Panc1 (cell line): ENCODE measurements around the gene CREB3L2. TPM values are rescaled to one million over a fixed set of nuclear protein-coding genes. Genes with fewer than 3 reads are reported as not detected.

Experiments used
- ATAC-seq: fragments of 200-7000 bp; cut with Tn5 transposase; 2 replicates; pipeline ENCODE4 v1.9.1; 2020; ENCODE audit warnings: mild to moderate bottlenecking, moderate library complexity
- BruUV-seq: library from RNA; stranded (reverse); fragments of 400-500 nt; replicated peaks from 2 replicates; lab custom pipeline; 2021; lab: Mats Ljungman, UMichigan
- CTCF ChIA-PET: fragments of 300-600 bp; sonication (Branson Sonifier 250); formaldehyde crosslinking; loops from one replicate; lab custom pipeline; 2022; ENCODE audit warnings: antibody characterized with exemption; lab: Charles Lee
- POLR2A ChIA-PET: fragments of 300-600 bp; sonication (Branson Sonifier 250); formaldehyde crosslinking; loops from one replicate; lab custom pipeline; 2022; ENCODE audit warnings: antibody characterized with exemption; lab: Charles Lee
- DNase-seq: peaks from one replicate; pipeline ENCODE4 v3.0.0-alpha.2; 2010; ENCODE audit warnings: low read depth, low spot score
- H3K27ac ChIP-seq: 2 replicates; pipeline ENCODE4 v1.5.1; 2011; ENCODE audit warnings: mild to moderate bottlenecking, low read length, inconsistent platforms
- H3K27me3 ChIP-seq: fragments of 200-500 bp; sonication (Bioruptor generic); 2 replicates; pipeline ENCODE4 v1.6.0; 2014; ENCODE audit warnings: low read length, inconsistent platforms; ENCODE audit not compliant: control insufficient read depth, insufficient read depth
- H3K36me3 ChIP-seq: fragments of 200-500 bp; sonication (Bioruptor generic); 2 replicates; pipeline ENCODE4 v1.5.1; 2014; ENCODE audit warnings: inconsistent platforms, mild to moderate bottlenecking, low read length, moderate library complexity; ENCODE audit not compliant: control insufficient read depth, insufficient read depth
- H3K4me1 ChIP-seq: 2 replicates; pipeline ENCODE4 v1.5.1; 2011; ENCODE audit warnings: inconsistent platforms, mild to moderate bottlenecking, low read length, moderate library complexity; ENCODE audit not compliant: control insufficient read depth, insufficient read depth
- H3K4me3 ChIP-seq, 2 experiments: 2 replicates each; pipeline ENCODE4 v1.5.1; 2011 to 2012; ENCODE audit warnings: low read depth in 2 of 2, low read length in 2 of 2, mild to moderate bottlenecking in 2 of 2, inconsistent platforms in 1 of 2, moderate library complexity in 1 of 2
- H3K9me3 ChIP-seq: fragments of 200-500 bp; sonication (Bioruptor generic); 2 replicates; pipeline ENCODE4 v1.5.1; 2014; ENCODE audit warnings: low read depth, mild to moderate bottlenecking, inconsistent platforms, low read length, moderate library complexity; ENCODE audit not compliant: control insufficient read depth, insufficient read depth
- POLR2AphosphoS5 ChIP-seq: IDR thresholded peaks from 2 replicates; pipeline ENCODE4 v1.6.1; 2012; ENCODE audit warnings: mild to moderate bottlenecking, low read depth, low read length, moderate library complexity
- SIN3A ChIP-seq: IDR thresholded peaks from 2 replicates; pipeline ENCODE4 v1.6.1; 2012; ENCODE audit warnings: low read depth, mild to moderate bottlenecking, low read length, moderate library complexity, borderline replicate concordance; ENCODE audit not compliant: insufficient read depth
- TCF7L2 ChIP-seq: IDR thresholded peaks from 2 replicates; pipeline ENCODE4 v1.6.1; 2011; ENCODE audit warnings: mild to moderate bottlenecking, low read depth, low read length, inconsistent platforms
- in situ Hi-C: cut with HindIII; loops from 2 replicates; pipeline ENCODE4 v1.10.0; 2016; ENCODE audit warnings: low sequenced_read_pairs, low pct_unique_long_range_greater_than_20kb
- intact Hi-C: fragments of 100-400 bp; cut with micrococcal nuclease; formaldehyde crosslinking; loops from one replicate; pipeline ENCODE4 v1.10.0; 2022; ENCODE audit not compliant: unreplicated experiment
- total RNA-seq: library from RNA; stranded (reverse); gene quantifications from one replicate; pipeline ENCODE4 v1.2.1, GENCODE V29; 2021; ENCODE audit not compliant: unreplicated experiment
- TF ChIP-seq, protein P1 (sequence below), 2 experiments: IDR thresholded peaks; 2 replicates each; pipeline ENCODE4 v1.6.1; 2011 to 2012; ENCODE audit warnings: low read depth in 2 of 2, control low read depth in 1 of 2, low read length in 1 of 2, mild to moderate bottlenecking in 1 of 2, moderate library complexity in 1 of 2; ENCODE audit not compliant: insufficient read depth in 1 of 2
- TF ChIP-seq, protein P2 (sequence below): fragments of 450-650 bp; IDR thresholded peaks from 2 replicates; pipeline ENCODE4 v1.5.1; 2017; ENCODE audit warnings: mild to moderate bottlenecking

The CREB3L2 gene
- total RNA-seq, 1 experiment from 2014 or later: 22.7 TPM

DNA sequence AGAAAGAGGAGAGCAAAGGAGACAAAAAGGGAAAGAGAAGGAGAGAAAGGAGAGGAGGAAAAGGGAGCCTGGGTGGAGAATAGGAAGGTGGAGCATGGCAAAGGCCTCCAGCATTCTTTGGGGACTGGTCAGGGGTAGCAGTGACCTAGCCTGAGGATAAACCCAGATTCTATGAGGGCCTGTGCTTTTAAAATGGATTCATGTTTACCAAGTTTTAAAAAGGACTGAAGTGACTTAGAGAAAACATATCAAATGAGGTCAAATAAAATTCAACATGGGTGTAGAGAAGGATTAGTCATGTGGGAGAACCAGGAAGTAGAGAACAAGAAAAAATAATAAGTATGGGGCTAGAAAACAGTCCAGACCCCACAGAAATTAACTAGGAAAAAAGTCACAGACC lies 20.7 kb downstream of the CREB3L2 start:
- Histone ChIP-seq H3K4me1 (peaks cover 7% of the 10 kb centered on the region; the same call in 1 of the 2 replicates), H3K9me3 (no peaks in the 10 kb centered on the region), H3K4me3 (no peak overlapping the region), H3K36me3 (no peaks in the 10 kb centered on the region), H3K27me3 (no peaks in the 10 kb centered on the region), H3K27ac (no peak overlapping the region)
- intact Hi-C loops: no loop called here
- no TSS peak for BruUV-seq
- CTCF ChIA-PET: no interaction called here
- TF ChIP-seq POLR2AphosphoS5 (no peak), SIN3A (no peak), TCF7L2 (no peak)
- TF ChIP-seq, protein P1, sequence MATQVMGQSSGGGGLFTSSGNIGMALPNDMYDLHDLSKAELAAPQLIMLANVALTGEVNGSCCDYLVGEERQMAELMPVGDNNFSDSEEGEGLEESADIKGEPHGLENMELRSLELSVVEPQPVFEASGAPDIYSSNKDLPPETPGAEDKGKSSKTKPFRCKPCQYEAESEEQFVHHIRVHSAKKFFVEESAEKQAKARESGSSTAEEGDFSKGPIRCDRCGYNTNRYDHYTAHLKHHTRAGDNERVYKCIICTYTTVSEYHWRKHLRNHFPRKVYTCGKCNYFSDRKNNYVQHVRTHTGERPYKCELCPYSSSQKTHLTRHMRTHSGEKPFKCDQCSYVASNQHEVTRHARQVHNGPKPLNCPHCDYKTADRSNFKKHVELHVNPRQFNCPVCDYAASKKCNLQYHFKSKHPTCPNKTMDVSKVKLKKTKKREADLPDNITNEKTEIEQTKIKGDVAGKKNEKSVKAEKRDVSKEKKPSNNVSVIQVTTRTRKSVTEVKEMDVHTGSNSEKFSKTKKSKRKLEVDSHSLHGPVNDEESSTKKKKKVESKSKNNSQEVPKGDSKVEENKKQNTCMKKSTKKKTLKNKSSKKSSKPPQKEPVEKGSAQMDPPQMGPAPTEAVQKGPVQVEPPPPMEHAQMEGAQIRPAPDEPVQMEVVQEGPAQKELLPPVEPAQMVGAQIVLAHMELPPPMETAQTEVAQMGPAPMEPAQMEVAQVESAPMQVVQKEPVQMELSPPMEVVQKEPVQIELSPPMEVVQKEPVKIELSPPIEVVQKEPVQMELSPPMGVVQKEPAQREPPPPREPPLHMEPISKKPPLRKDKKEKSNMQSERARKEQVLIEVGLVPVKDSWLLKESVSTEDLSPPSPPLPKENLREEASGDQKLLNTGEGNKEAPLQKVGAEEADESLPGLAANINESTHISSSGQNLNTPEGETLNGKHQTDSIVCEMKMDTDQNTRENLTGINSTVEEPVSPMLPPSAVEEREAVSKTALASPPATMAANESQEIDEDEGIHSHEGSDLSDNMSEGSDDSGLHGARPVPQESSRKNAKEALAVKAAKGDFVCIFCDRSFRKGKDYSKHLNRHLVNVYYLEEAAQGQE (IDR thresholded peaks at IDR 0.05; ENCODE audit: insufficient read depth in 1 of 2, low read depth in 2 of 2, low read length in 1 of 2): no peak
- TF ChIP-seq, protein P2, sequence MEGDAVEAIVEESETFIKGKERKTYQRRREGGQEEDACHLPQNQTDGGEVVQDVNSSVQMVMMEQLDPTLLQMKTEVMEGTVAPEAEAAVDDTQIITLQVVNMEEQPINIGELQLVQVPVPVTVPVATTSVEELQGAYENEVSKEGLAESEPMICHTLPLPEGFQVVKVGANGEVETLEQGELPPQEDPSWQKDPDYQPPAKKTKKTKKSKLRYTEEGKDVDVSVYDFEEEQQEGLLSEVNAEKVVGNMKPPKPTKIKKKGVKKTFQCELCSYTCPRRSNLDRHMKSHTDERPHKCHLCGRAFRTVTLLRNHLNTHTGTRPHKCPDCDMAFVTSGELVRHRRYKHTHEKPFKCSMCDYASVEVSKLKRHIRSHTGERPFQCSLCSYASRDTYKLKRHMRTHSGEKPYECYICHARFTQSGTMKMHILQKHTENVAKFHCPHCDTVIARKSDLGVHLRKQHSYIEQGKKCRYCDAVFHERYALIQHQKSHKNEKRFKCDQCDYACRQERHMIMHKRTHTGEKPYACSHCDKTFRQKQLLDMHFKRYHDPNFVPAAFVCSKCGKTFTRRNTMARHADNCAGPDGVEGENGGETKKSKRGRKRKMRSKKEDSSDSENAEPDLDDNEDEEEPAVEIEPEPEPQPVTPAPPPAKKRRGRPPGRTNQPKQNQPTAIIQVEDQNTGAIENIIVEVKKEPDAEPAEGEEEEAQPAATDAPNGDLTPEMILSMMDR: no peak
- ATAC-seq (no peak), DNase-seq (no peak)
- POLR2A ChIA-PET: no interaction called here
- in situ Hi-C loops: no loop called here

DNA sequence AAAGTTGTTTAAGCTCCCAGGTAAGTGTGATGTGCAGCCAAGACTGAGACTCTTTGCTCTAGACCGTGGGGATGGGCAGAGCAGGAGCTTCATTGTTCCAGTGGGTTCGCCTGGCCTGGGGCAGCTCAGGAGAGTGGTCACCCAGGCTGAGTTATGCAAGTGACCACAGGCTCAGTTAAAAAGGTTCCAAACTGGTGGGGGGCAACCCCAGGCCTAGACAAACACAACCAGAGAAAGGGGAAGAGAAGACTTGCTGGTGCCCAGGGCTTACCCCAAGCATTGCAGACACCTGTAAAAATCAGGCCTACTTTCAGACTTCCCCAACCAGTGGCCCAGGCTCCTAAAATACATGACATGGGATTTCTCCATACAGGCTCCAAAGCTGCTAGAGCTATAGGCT lies 21.6 kb downstream of the CREB3L2 start:
- CTCF ChIA-PET: no interaction called here
- H3K27ac ChIP-seq: no peak overlapping the region
- no peaks in the 10 kb centered on the region for H3K27me3 ChIP-seq

More for the DNA sequence above, 21.6 kb downstream of the CREB3L2 start:
- intact Hi-C loops: no loop called here
- POLR2A ChIA-PET: no interaction called here
- Histone ChIP-seq H3K4me3 (no peak overlapping the region), H3K36me3 (no peaks in the 10 kb centered on the region), H3K4me1 (peaks cover 7% of the 10 kb centered on the region; the same call in 1 of the 2 replicates), H3K9me3 (no peaks in the 10 kb centered on the region)
- ATAC-seq: no peak
- in situ Hi-C loops: no loop called here
- no TSS peak for BruUV-seq
- no peak for TF ChIP-seq POLR2AphosphoS5
- TF ChIP-seq, protein P1 (IDR thresholded peaks at IDR 0.05; ENCODE audit: insufficient read depth in 1 of 2, low read depth in 2 of 2, low read length in 1 of 2): no peak
- TF ChIP-seq TCF7L2: no peak
- TF ChIP-seq, protein P2: no peak
- TF ChIP-seq SIN3A: no peak
- DNase-seq: no peak
